ES-I3 (cell line): Measurements from ENCODE around the gene LIAS.

Source experiments
- H3K36me3 ChIP-seq: 2 replicates; pipeline ENCODE4 v1.6.1; 2013; ENCODE audit warnings: mild to moderate bottlenecking, low read length, control low read depth, moderate library complexity; ENCODE audit not compliant: insufficient read depth
- H3K4me1 ChIP-seq: 2 replicates; pipeline ENCODE4 v1.6.1; 2013; ENCODE audit warnings: mild to moderate bottlenecking, control low read depth, low read length; ENCODE audit not compliant: insufficient read depth
- H3K9ac ChIP-seq: 2 replicates; pipeline ENCODE4 v1.6.1; 2013; ENCODE audit warnings: low read depth, mild to moderate bottlenecking, low read length, moderate library complexity
- H3K9me3 ChIP-seq: 2 replicates; pipeline ENCODE4 v1.6.1; 2013; ENCODE audit warnings: mild to moderate bottlenecking, low read length, moderate library complexity; ENCODE audit not compliant: control insufficient read depth, insufficient read depth

The LIAS gene

DNA sequence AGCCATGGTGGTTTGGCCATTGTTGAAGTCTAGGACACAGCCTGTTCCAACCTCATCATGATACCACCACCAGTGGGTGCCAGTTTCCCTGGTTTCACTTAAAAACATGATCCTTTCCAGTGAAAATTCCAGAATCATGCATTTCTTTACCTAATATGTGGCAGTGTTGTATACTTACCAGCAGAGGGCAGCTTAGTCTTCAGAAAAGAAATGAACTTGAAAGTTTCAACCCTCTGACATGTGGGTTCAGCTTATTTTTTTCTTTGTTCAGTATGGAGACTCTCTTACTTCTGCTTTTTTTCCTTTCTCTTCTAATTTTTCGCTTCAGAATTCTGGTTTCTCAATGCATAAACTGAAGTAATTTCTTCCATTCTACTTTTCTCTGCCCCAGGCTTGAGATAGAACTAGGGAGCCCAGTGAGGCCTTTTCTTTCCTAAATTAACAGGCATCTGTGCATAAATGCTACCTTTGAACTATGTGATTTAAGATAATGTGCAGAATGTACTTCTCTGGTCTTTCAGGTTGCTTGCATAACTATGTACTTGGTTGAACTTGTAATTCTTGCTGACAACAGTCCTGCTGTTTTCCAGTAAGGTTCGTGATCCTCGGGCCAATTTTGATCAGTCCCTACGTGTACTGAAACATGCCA is 10.7 kb downstream of the LIAS start:
- H3K9me3 ChIP-seq: no peaks in the 10 kb centered on the region
- H3K36me3 ChIP-seq: peaks cover 19% of the 10 kb centered on the region
- no peaks in the 10 kb centered on the region for H3K4me1 ChIP-seq
- no peak overlapping the region for H3K9ac ChIP-seq

DNA sequence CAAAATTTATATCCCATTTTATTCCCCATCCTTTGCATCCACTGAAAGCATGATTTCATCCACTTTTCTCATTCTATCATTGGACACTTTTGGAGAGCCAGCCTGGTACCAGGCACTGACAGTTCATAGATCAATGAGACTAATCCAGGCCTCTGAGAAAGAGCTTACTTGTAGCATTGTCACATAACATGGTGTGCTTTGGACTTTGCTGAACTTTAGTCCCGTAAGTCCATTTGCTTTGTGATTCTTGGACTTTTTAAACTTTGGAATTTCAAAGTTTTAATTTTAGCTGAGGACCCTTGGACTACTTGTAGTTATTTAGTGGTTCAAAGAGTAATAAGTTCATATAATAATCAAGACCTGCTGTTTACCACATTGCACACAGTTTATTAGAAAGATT is 11.5 kb downstream of the LIAS start:
- H3K36me3 ChIP-seq: peaks cover 19% of the 10 kb centered on the region
- H3K9ac ChIP-seq: no peak overlapping the region
- no peaks in the 10 kb centered on the region for H3K4me1 ChIP-seq
- H3K9me3 ChIP-seq: no peaks in the 10 kb centered on the region

DNA sequence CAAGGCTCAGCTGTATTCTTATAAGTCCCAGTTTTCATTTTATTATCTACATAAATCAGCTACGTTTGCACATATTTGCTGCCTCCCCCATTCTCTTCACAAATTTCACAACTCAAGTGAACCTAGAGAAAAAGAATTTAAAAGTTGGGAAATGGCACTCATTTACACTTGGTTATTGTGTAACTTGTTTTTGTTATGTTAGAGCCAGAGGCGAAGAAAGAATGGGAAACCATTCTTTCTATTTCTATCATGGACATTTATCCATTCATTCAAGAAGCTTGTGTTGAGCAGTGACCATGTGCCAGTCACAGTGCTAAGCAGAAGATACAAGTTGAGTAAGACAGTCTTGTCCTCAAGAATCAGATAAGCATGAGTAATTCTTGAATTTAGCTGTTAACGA is 13.5 kb downstream of the LIAS start:
- no peaks in the 10 kb centered on the region for H3K9me3 ChIP-seq
- H3K4me1 ChIP-seq: no peaks in the 10 kb centered on the region
- peaks cover 19% of the 10 kb centered on the region for H3K36me3 ChIP-seq
- H3K9ac ChIP-seq: no peak overlapping the region

DNA sequence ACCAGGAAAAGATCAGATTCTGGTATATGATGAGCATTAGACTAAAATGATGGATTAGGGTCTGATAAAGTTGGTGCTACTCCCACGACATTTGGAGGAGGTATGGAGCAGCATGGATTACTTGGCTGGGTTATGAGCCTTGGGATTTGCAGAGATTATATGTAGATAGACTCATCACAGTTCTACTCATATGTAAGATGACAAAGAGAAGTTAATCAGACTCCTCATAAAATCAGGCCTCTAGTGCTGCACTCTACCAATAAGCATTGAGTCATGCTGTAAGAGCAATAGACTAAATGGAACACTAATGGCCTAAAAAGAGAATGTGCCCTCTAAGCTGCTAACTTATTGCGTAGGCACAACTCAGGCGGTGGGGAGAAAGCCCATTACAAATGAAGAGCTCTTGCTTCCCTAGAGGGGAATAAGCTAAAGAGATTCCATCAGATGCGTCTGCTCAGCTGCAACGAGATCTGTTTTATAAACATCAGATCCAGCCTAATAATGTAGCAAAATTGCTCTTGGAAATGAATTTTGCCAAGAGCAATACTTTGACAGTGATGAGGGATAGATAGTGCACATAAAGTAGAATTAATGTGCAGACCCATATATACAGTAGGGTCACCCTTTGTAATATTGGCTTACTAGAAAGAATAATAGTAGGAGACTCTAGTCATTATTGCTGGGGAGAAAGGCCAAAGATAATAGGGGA is 17.5 kb downstream of the LIAS start:
- Histone ChIP-seq H3K4me1 (no peaks in the 10 kb centered on the region), H3K36me3 (peaks cover 9% of the 10 kb centered on the region), H3K9ac (no peak overlapping the region), H3K9me3 (no peaks in the 10 kb centered on the region)

DNA sequence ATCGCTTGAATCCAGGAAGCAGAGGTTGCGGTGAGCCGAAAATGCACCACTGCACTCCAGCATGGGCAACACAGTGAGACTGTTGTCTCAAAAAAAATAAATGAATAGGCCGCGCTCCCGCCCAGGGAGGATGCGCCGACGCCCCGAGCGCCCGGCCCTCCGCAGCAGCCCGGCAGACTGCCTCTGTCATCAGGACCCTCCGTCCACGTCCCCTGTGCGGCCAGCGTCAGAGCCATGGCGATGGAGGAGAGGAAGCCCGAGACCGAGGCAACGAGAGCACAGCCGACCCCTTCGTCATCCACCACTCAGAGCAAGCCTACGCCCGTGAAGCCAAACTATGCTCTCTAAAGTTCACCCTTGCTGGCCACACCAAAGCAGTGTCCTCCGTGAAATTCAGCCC is 21.4 kb downstream of the LIAS start:
- no peaks in the 10 kb centered on the region for H3K4me1 ChIP-seq
- H3K9me3 ChIP-seq: peaks cover 3% of the 10 kb centered on the region; the same call in 1 of the 2 replicates

DNA sequence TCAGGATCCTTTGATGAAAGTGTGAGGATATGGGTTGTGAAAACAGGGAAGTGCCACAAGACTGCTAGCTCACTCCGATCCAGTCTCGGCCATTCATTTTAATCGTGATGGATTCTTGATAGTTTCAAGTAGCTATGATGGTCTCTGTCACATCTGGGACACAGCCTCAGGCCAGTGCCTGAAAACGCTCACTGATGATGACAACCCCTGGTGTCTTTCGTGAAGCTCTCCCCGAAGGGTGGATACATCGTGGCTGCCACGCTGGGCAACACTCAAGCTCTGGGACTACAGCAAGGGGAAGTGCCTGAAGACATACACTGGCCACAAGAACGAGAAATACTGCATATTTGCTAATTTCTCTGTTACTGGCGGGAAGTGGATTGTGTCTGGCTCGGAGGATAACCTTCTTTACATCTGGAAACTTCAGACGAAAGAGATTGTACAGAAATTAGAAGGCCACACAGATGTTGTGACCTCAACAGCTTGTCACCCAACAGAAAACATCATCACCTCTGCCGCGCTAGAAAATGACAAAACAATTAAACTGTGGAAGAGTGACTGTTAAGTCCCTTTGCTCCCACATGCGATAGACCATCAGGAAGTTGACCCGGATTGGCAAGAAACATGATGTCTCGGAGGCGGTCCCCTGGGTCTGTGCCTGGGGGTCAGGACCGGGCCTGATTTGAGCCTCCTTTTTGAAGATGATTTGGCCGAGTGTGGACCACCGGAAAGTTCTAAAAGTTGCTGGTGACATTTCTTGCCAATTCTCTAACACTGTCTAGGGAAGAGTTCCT is 22.2 kb downstream of the LIAS start:
- no peak overlapping the region for H3K9ac ChIP-seq
- no peaks in the 10 kb centered on the region for H3K4me1 ChIP-seq
- H3K36me3 ChIP-seq: no peaks in the 10 kb centered on the region
- H3K9me3 ChIP-seq: peaks cover 3% of the 10 kb centered on the region; the same call in 1 of the 2 replicates

More for the DNA sequence above, 21.4 kb downstream of the LIAS start:
- H3K9ac ChIP-seq: no peak overlapping the region
- H3K36me3 ChIP-seq: no peaks in the 10 kb centered on the region

DNA sequence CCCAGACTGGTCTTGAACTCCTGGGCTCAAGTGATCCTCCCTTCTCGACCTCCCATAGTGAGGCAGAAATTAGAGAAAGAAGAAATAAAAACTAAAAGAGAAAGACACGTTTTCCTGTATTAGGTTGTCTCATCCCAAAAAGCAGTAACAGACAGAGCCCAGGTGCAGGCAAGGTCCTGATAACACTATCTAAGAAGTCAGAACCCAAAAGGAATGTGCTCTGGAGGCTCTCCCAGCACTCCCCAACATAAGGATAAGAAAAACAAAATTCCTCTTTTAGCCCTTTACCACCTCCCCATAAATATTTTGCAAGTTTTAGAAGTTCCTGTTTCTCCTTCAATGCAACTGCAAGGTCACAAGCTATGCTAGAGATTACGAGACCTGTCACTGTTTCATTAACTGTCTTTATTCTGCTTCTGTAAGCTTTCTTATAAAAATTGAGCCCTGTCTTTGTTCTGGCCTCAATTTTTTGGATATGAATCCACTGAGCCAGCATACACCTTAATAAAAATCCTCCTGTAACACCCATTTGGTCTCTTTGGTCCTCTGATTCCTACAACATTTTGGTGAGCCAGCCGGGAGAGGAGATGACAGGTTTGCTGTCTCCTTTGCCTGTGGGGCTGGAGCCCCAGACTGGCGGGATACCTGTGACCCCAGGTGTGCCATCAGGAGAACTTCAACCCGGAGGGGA is 25.9 kb downstream of the LIAS start:
- Histone ChIP-seq H3K9me3 (peaks cover 3% of the 10 kb centered on the region; the same call in 1 of the 2 replicates), H3K4me1 (no peaks in the 10 kb centered on the region), H3K36me3 (no peaks in the 10 kb centered on the region), H3K9ac (no peak overlapping the region)

DNA sequence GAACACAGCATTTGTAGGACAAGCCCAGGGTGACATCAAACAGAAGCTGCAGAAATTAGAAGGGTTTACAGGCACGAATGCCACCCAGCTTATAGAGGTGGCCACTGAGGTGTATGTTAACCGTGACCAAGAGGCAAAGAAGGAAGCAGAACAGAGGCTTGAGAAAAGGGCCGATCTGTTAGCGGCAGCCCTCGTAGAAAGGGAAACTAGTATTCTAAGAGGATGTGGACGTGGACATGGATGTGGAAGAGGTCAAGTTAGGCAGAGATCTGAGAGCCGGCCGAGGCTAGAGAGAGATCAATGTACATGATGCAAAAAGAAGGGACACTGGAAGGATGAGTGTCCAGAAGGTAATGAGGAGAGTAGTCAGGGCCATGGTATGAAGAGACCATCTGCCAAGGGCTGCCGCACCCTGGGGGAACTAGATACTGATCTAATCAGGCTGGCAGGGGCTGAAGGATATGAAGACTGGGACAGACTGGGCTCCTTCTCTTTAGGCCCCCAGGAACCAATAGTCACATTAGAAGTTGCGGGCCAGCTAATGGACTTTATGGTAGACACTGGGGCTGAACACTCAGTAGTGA is 27.5 kb downstream of the LIAS start:
- H3K9me3 ChIP-seq: peaks cover 3% of the 10 kb centered on the region; the same call in 1 of the 2 replicates
- H3K4me1 ChIP-seq: no peaks in the 10 kb centered on the region
- no peaks in the 10 kb centered on the region for H3K36me3 ChIP-seq
- H3K9ac ChIP-seq: no peak overlapping the region

DNA sequence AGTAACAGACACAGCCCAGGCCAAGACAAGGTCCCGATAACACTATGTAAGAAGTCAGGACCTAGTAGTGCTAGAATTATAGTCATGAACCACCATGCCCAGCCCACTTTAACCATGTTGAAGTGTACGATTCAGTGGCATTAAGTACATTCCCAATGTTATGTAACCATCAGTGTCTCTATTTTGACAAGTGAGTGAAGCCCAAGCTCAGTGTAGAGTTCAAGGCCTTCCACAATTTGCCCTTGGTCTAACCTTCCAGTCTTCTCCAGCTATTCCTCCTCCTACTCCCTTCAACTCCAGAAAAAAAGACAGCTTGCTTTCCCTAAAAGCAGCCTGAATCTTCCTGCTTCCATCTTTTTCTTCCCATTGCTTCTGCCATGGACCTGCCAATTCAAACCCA is 31.5 kb downstream of the LIAS start:
- Histone ChIP-seq H3K36me3 (no peaks in the 10 kb centered on the region), H3K9me3 (no peaks in the 10 kb centered on the region), H3K9ac (no peak overlapping the region), H3K4me1 (no peaks in the 10 kb centered on the region)

DNA sequence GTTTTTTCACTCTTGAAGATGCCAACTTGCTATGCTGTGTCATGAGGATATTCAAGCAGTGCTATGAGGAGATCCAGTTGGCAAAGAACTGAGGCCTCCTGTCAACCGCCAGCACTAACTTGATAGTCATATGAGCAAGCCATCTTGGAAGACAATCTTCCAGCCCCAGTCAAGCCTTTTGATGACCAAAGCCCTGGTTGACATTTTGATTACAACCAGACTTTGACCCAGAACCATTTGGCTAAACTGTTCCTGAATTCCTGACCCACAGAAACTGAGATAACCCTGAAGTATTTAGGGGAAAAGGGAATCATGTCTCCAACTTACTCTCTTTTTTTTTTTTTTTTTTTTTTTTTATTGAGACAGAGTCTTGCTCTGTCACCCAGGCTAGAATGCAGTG is 35.5 kb downstream of the LIAS start:
- no peaks in the 10 kb centered on the region for H3K36me3 ChIP-seq

DNA sequence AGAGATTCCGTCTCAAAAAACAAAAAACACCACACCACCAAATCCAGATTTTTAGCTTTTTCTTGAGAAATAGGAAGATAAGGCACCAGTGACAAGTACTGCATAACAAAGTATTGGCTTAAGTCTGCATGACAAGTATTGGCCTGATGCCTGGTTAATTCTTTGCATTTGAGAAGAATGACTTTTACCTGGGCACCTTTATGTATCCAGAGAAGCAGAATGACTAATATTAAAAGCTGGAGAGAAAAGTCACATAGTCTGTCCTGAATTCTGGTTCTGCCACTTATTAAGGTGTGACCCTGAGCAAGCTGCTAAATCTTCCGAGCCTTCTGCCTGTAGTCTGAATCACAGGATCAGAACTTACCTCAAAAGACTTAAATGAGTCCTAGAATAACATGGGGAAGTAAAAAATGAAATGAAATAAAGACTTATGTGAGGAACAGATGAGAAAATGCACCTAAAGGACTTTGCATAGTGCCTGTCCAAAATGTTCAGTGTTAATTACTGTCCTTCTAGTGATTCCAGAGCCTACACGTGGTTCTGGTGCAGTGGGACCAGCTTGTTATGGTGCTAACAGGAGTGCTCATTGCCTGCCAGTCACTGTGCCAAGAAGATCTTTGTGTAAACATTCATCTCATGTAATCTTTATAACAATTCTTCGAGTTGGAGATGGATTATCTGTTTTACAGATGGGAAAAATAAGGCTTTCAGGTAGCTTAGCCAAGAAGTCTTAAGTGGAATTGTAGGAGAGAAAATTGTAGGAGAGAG is 36.8 kb downstream of the LIAS start:
- H3K9me3 ChIP-seq: no peaks in the 10 kb centered on the region
- H3K4me1 ChIP-seq: no peaks in the 10 kb centered on the region; the same call in 1 of the 2 replicates
- no peaks in the 10 kb centered on the region for H3K36me3 ChIP-seq
- H3K9ac ChIP-seq: no peak overlapping the region

More for the DNA sequence above, 35.5 kb downstream of the LIAS start:
- H3K9ac ChIP-seq: no peak overlapping the region
- H3K9me3 ChIP-seq: no peaks in the 10 kb centered on the region
- H3K4me1 ChIP-seq: no peaks in the 10 kb centered on the region; the same call in 1 of the 2 replicates

DNA sequence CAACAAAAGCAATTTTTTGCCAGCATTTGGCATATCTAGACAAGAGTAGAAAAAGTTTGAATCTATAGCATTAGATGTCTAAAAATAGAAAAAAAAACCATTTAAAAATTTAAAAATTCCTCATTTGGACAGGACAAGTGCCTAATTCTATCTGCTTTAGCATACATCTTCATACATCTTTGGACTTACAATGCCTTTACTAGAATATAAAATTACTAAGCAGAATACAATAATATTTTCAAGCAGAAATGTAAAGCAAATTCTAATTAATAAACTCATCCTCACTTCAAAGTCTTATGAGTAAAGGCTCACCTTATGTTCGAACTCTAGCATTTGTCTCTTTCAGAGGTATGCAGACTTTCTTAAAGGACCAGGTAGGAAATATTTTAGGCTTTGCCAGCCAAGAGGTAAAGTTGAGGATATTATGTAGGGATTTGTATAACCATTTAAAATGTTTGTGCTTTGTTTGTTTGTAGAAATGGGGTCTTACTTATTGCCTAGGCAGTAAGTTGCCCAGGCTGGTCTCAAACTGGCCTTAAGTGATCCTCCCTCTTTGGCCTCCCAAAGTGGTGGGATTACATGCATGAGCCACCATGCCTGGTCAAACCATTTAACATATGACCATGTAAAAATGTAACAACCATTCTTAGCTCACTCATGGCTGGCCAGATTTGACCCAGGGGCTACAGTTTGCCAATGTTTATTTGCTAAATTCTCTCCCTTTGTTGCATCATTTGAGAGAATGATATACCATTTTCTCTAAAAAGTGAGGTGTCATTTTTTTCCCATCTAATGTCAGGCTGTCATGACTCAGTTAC is 39.3 kb downstream of the LIAS start:
- H3K36me3 ChIP-seq: peaks cover 5% of the 10 kb centered on the region; the same call in 1 of the 2 replicates
- no peaks in the 10 kb centered on the region; the same call in 1 of the 2 replicates for H3K4me1 ChIP-seq
- H3K9ac ChIP-seq: no peak overlapping the region
- H3K9me3 ChIP-seq: no peaks in the 10 kb centered on the region

DNA sequence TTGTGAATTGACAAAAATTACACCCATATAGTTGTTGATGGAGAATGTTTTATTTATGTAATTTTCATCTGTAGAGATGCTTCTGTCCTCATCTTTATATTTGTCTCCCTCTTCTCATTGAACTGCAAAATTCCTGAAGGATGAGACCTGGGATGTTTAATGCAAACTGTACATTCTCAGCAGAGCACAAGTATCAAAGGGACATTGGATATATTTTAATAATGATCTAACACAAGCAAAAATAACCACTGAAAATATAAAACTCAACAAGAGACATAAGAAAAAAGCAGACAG is 39.8 kb downstream of the LIAS start:
- no peak overlapping the region for H3K9ac ChIP-seq
- no peaks in the 10 kb centered on the region for H3K9me3 ChIP-seq
- H3K4me1 ChIP-seq: no peaks in the 10 kb centered on the region; the same call in 1 of the 2 replicates
- peaks cover 5% of the 10 kb centered on the region; the same call in 1 of the 2 replicates for H3K36me3 ChIP-seq
